GM18951 (cell line): ENCODE data around the gene IFITM5.
"Not testable (repeated sequence)": the region's sequence is repeated elsewhere in the genome, so short reads cannot be mapped to it uniquely, and the experiment has no call there.

Source experiments
- POLR2A ChIP-seq: IDR thresholded peaks from 4 replicates; pipeline ENCODE4 v1.6.1; 2011; ENCODE audit warnings: mild to moderate bottlenecking; ENCODE audit not compliant: insufficient read length, insufficient read depth; ENCODE audit errors: extremely low read depth
- in situ Hi-C: fragments of 300-500 bp; cut with MboI; formaldehyde crosslinking; loops from one replicate; pipeline ENCODE4 v1.12.0; 2022; ENCODE audit warnings: low sequenced_read_pairs, mixed read lengths, inconsistent platforms; ENCODE audit not compliant: unreplicated experiment

IFITM5 gene

DNA sequence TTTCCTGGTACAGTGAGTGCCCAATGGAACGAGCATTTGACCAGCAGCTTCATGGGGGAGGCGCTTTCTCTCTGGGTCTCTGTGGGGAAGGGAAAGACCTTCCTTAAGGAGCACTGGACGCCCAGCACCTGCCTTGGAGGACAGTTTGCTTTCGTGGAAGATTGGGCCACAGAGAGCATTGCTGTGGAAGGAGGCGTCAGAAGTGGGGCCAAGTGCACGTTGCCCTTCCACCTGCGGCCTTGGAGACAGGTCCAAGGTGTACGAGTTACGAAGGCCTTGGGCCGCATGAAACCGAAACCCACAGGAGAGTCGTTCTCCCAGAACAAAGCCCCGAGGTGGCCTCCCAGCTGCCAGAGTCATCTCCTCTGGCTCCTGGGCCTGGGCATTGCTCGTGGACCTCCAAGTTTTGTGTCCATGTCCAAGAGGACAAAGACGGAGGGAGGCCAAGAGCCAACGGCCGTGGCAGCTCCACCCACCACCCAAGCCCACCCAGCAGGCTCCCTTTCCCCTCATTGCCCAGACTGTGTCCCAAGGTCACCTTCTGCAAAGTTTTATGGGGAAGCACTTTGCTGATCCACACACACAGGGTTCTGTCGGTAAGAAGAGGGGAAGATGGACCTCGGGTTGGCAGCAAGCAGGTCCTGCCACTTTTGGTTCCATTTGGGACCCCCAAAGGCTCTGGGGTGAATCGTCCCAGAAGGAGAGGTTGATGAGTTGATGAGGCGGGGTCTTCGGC lies 27.0 kb downstream of the IFITM5 start:
- no peak for TF ChIP-seq POLR2A
- in situ Hi-C loops = no loop called here

DNA sequence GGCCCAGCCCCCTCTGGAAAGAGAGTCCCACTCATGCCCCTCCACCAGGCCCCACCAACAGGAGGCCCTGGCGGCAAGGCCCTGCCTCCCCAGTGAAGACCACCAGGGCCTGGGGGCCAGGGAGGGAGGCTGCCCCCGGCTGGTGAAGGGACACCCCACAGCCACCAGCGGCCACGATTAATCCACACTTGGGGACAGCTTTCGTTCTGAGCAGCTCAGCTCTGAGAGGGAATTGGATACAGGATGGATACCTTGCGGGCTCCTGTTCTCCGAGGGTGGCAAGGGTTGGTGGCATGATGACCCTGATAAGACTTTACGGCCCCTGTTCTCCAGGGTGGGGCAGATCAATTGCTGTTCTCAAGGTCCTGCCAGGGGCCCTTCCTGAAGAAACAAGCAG lies 28.0 kb downstream of the IFITM5 start:
- in situ Hi-C loops = no loop called here

DNA sequence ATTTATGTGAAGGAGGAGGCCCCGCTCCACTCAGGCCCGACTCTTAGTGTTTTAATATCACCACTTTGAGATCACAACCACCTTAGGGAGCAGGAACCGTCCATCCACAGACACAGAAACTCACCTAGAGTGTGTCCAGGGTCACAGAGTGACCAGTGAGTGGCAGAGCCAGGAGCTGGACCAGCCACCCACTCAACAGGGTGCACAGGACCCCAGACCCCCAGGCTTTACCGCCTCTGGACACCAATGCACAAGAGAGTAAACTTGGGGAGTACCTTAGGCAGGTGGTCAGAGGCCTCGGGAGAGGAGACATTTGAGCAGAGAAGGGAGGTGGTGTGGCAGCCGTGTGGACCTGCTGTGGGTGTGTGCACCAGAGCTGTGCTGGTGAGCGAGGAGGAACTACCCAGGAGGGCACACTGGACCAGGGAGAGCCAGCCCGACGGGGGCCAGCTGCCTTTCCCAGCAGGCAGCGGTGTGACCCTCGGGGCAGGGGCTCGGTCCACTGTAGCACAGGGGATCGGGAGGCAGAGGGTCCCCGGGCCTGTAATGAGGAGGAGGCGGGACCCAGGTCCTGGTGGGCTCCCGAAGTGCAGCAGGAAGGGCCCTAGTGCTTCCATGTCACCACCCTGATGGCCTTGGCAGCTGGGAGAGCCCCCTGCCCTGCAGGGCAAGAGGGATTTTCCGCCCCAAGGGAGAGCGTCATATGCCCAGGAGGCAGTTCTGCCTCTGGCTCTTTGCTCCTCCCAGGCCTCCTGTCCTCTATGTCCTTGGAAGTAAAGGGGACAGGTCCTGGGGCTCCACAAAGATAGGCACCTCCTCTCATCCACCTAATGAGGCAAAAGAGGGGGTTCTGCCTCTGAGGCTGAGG lies 28.6 kb downstream of the IFITM5 start:
- in situ Hi-C loops = no loop called here
- TF ChIP-seq POLR2A = no peak

More for the DNA sequence above, 28.0 kb downstream of the IFITM5 start:
- no peak for TF ChIP-seq POLR2A

DNA sequence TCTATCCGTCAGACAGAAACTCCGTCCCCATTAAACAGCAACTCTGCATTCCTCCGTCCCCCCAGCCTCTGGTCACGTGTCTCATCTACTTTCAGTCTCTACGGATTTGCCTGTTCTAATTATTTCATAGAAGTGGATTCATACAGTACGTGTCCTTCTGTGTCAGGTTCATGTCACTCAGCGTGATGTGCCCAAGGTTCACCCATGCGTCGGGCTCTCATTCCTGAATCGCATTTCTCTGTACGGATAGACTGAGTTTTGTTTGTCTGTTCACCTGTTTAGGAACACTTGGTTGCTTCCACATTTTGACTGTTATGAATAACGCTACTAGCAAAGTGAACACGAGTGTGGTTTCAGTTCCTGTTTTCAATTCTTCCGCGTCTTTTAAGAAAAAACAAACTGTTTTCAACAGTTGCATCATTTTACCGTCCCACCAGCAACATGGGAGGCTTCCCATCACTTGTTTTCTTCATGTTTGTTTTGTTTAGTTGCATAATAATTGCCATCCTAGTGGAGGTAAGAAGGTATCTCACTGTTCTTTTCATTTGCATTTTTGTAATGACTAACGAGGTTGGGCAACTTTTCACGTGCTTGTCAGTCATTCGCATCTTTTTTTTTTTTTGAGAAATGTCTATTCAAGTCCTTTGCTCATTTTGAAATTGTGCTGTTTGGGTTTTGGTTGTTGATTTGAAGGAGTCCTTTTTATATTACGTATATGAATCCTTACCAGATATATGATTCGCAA lies 30.0 kb downstream of the IFITM5 start:
- TF ChIP-seq POLR2A = peak; percentile 12
- in situ Hi-C loops = no loop called here

DNA sequence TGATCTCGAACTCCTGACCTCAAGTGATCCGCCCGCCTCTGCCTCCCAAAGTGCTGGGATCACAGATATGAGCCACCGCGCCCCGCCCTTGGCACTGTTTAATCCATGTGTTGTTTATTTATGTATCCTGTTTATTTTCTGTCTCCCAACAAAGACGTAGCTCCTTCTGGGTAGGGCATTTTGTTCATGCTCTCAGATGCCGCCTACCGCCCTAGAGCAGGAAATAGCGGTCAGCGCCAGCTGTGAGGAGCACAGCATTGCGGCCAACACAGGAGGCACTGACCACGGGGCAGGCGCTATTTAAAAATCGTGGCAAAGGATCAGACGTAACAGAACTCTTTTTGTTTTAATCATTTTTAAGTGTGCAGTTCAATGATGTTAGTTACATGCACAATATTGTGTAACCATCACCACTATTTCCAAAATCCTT lies 30.6 kb downstream of the IFITM5 start:
- in situ Hi-C loops = not testable (repeated sequence)
- TF ChIP-seq POLR2A = peak; percentile 22

DNA sequence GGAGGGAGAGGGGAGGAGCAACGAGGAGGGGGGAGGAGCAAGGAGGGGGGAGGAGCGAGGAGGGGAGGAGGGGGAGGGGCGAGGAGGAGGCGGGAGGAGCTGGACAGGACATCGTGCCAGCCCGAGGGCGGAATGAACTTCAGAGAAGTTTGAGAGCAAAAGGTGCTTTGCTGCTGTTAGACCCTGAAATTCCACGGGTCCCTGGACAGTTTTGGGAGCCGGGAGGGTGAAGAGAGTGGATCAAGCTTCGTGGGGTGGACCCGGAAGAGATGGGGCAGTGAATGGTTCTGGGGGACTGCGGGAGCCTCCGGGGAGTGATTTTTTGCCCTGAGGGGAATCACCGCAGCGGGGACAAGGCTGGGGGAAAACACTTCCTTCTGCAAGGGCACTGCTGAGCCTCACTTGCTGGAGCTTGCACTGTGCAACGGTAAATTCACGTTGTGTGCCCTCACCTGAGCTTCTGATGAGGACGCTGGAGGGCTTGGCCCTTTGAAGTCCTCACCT lies 31.8 kb downstream of the IFITM5 start:
- peak; percentile 60 for TF ChIP-seq POLR2A
- in situ Hi-C loops = no loop called here

DNA sequence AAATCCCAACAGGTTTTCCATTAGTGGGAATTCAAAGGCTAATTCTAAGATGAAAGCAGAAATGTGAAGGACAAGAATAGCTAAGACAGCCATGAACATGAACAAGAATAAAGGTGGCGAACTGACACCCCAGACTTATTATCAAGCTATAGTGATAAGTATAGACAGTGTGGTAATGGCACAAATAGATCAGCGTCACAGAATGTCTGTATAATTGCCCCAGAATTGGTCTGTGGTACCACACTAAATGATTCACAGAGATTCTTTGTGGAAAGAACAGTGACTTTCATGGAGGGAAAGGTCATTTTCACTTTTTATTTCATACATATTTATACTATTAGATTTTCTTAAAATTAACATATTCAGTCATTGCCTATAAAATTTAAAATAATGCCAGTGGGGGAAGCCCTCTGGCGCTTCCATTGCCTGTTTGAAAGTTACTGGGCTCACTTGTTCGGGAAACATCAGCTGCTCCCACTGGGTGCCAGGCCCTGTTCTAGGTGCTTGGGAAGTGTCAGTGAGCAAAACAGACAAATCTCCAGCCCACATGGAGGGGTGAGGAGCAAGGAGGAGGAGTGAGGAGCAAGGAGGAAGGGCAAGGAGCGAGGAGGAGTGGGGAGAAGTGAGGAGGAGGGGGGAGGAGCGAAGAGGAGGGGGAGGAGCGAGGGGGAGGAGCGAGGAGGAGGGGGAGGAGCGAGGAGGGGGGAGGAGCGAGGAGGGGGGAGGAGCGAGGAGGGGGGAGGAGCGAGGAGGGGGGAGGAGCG lies 32.5 kb downstream of the IFITM5 start:
- in situ Hi-C loops = no loop called here
- TF ChIP-seq POLR2A = no peak

DNA sequence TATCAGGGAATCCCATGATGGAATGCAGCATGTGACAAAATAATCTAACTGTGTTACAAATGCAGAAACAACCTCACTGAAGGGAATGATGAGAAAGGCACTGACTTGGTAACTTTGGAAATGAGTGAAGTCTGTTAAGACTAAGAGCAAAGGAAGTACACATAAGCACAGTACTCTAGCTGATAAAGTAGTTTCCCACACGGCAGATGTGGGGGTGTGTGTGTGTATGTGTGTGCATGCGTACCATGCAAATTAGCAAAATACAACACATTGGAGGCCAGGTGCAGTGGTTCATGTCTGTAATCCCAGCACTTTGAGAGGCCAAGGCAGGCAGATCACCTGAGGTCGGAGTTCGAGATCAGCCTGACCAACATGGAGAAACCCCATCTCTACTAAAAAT lies 37.7 kb downstream of the IFITM5 start:
- no peak for TF ChIP-seq POLR2A
- in situ Hi-C loops = no loop called here

DNA sequence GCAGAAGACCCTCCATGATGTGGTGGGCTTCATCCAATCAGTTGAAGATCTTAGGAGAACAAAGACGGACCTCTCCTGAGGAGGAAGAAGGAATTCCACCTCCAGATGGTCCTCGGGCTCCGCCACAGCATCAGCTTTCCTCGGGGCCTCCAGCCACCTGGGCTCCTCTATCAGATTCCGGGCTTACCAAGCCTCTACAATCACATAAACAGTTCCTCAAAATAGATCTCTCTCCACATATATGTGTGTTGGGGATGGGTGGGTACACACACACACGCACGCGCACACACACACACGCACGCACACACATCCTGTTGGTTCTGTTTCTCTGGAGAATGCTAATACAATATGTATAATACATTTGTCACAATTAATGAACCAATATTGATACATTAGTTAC lies 39.9 kb downstream of the IFITM5 start:
- TF ChIP-seq POLR2A = no peak
- in situ Hi-C loops = no loop called here

DNA sequence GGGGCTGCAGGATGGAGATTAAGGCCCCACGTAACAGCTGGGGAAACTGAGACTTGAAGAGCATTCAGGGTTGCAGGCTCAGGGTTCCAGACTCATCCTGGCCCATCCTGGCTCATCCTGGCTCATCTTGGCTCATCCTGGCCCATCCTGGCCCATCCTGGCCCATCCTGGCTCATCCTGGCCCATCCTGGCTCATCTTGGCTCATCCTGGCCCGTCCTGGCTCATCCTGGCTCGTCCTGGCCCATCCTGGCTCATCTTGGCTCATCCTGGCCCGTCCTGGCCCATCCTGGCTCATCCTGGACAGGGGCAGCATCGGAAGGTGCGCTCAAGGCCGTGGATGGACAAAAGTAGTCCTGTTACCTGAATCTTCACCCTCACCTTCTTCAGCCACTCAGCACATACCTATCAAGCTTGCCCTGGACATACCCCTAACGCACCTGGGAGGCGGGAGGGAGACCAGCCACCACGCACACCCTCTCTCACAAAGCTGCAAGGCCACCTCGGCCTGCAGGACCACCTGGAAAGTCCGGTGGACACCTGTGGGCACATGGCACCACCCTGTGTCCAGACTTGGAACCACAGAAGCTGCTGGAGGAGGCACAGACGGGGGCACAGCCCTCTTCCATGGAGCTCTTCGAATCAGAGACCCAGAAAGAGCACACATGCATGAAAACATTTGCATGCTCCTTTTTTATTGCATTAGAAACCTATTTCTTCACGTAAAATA lies 41.4 kb downstream of the IFITM5 start:
- in situ Hi-C loops = no loop called here
- TF ChIP-seq POLR2A = no peak

DNA sequence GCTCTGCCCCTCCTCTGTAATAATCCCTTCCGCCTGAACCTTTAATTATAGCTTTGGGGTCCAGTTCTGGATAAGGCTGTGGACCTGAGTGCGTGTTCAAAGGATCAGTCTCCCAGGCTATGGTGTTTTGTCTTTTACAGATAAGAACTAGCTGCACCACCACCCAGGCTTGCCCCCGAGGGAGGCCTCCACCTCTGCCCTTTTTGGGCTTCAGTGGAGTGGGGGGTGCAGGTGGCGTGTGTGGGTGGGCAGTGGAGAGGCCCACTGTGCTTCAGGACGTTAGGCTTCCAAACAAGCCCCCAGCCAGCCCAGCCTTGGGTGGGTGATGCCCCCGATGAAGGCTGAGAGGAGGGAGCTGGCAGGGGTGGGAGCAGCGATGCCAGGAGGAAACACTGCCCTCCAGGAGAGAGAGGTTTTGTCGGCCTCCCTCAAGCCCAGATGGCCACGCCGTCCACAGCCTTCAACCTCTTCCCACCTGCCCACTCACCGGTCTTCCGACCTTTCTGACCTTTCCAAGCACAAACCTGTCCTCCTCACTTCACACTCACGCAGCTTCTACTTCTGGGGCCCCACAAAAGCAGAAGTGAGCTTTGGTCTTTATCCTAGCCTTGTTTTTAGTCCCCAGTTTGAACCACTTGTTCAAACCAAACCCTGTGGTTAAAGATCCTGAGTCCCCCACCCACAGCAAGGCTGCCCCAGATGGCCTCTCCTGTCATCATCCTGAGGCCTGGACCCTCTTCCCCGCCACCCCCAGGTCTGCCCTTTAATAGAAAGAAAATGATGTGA lies 42.2 kb downstream of the IFITM5 start:
- TF ChIP-seq POLR2A = no peak
- in situ Hi-C loops = no loop called here

DNA sequence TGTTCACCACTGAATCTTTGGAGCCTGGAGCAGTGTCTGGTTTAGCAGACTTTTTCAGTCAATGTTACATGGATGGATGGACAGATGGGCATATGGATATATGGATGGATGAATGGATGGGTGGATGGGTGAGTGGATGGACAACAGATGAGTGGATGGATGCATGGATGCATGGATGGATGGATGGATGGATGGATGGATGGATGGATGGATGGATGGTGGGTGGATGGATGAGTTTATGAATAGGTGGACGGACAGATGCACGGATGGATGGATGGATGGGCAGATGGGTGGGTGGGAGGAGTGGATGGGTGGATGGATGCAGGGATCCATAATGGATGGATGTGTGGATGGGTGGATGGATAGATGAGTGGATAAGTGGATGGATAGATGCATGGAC lies 43.5 kb downstream of the IFITM5 start:
- in situ Hi-C loops = no loop called here
- no peak for TF ChIP-seq POLR2A
